SK-N-SH (cell line): ENCODE measurements around the gene S100A2. TPM values are rescaled to one million over a fixed set of nuclear protein-coding genes. Genes with fewer than 3 reads are reported as not detected.
A peak's percentile ranks its signal among the peaks of the same experiment; 100 is the strongest.

Experiments
- CTCF ChIA-PET: fragments of 300-600, 350-600 bp; formaldehyde crosslinking; extraction: SDS; loops from one replicate; lab custom pipeline; 2021; lab: Yijun Ruan, JAX
- POLR2A ChIA-PET: fragments of 350-600 bp; sonication (Branson Sonifier 250); formaldehyde crosslinking; extraction: SDS; loops from one replicate; lab custom pipeline; 2020; ENCODE audit warnings: antibody characterized with exemption, inconsistent platforms; lab: Yijun Ruan, JAX
- DNase-seq: peaks from one replicate; pipeline ENCODE4 v3.0.0; 2012
- H2AFZ ChIP-seq: fragments of 200-600 bp; sonication (generic); 2 replicates; pipeline ENCODE4 v1.8.1; 2016; ENCODE audit warnings: antibody characterized with exemption, mild to moderate bottlenecking, low read depth
- H3F3A ChIP-seq: fragments of 200-600 bp; sonication (generic); replicated peaks from 2 replicates; pipeline ENCODE3; 2016; ENCODE audit warnings: antibody characterized with exemption, mild to moderate bottlenecking; ENCODE audit not compliant: insufficient read depth
- H3K27ac ChIP-seq, 2 experiments: fragments of 200-500 bp in 1 of 2; fragments of 200-600 bp in 1 of 2; sonication (Bioruptor generic) in 1 of 2; sonication (generic), shearing (Covaris generic) in 1 of 2; 2 replicates each; pipeline versions ENCODE4 v1.5.1 to v1.6.1; 2014 to 2016; ENCODE audit warnings: low read depth in 2 of 2, inconsistent platforms in 1 of 2, low read length in 1 of 2, mild to moderate bottlenecking in 1 of 2, mixed read lengths in 1 of 2
- H3K27me3 ChIP-seq: fragments of 200-600 bp; sonication (generic), shearing (Covaris generic); 2 replicates; pipeline ENCODE4 v1.6.1; 2016; ENCODE audit warnings: mixed run types; ENCODE audit not compliant: insufficient read depth
- H3K36me3 ChIP-seq, 2 experiments: fragments of 200-500 bp in 1 of 2; fragments of 200-600 bp in 1 of 2; sonication (Bioruptor generic) in 1 of 2; sonication (generic) in 1 of 2; replicated peaks in 1 of 2; 2 replicates each; pipeline versions ENCODE3 to v1.5.1; 2014 to 2016; ENCODE audit warnings: low read length in 1 of 2, mild to moderate bottlenecking in 1 of 2; ENCODE audit not compliant: insufficient read depth in 2 of 2, control insufficient read depth in 1 of 2
- H3K4me1 ChIP-seq, 2 experiments: fragments of 200-500 bp in 1 of 2; fragments of 200-600 bp in 1 of 2; sonication (Bioruptor generic) in 1 of 2; sonication (generic), shearing (Covaris generic) in 1 of 2; 2 replicates each; pipeline versions ENCODE4 v1.5.1 to v1.6.1; 2014 to 2016; ENCODE audit warnings: low read depth in 1 of 2, low read length in 1 of 2, mixed run types in 1 of 2; ENCODE audit not compliant: insufficient read depth in 2 of 2, control insufficient read depth in 1 of 2
- H3K4me2 ChIP-seq: fragments of 200-600 bp; sonication (generic), shearing (Covaris generic); 2 replicates; pipeline ENCODE4 v1.6.1; 2017; ENCODE audit warnings: mixed run types
- H3K4me3 ChIP-seq, 2 experiments: fragments of 200-500 bp in 1 of 2; fragments of 200-600 bp in 1 of 2; sonication (Bioruptor generic) in 1 of 2; sonication (generic), shearing (Covaris generic) in 1 of 2; 2 replicates each; pipeline versions ENCODE4 v1.5.1 to v1.8.1; 2014 to 2016; ENCODE audit warnings: low read depth in 2 of 2, inconsistent platforms in 1 of 2, low read length in 1 of 2, mild to moderate bottlenecking in 1 of 2, mixed read lengths in 1 of 2, moderate library complexity in 1 of 2
- H3K79me2 ChIP-seq: fragments of 200-600 bp; sonication (generic); 2 replicates; pipeline ENCODE4 v1.8.1; 2017; ENCODE audit warnings: mild to moderate bottlenecking; ENCODE audit not compliant: insufficient read depth
- H3K9ac ChIP-seq: fragments of 200-600 bp; sonication (generic); 2 replicates; pipeline ENCODE4 v1.6.1; 2017; ENCODE audit warnings: mixed run types
- H3K9me2 ChIP-seq: fragments of 200-600 bp; sonication (generic); 2 replicates; pipeline ENCODE4 v1.6.1; 2017; ENCODE audit warnings: mixed run types
- H3K9me3 ChIP-seq: fragments of 200-600 bp; sonication (generic); 2 replicates; pipeline ENCODE4 v1.6.1; 2017; ENCODE audit warnings: mixed run types, mild to moderate bottlenecking, moderate library complexity
- H4K20me1 ChIP-seq: fragments of 200-600 bp; sonication (generic); 2 replicates; pipeline ENCODE4 v1.6.1; 2017; ENCODE audit warnings: mild to moderate bottlenecking, mixed run types; ENCODE audit not compliant: insufficient read depth
- CHD2 ChIP-seq: fragments of 150-350 bp; IDR thresholded peaks from 2 replicates; pipeline ENCODE4 v1.6.1; 2018; ENCODE audit warnings: low read length; ENCODE audit not compliant: partially characterized antibody
- CTCF ChIP-seq: fragments of 200-600 bp; sonication (generic); IDR thresholded peaks from 2 replicates; pipeline ENCODE4 v1.6.1; 2017; ENCODE audit warnings: antibody characterized with exemption, mild to moderate bottlenecking, moderate library complexity
- ELF1 ChIP-seq: IDR thresholded peaks from 2 replicates; pipeline ENCODE4 v1.4.0; 2012
- EP300 ChIP-seq, 2 experiments: IDR thresholded peaks; 2 replicates each; pipeline versions ENCODE4 v1.4.0 to v1.6.1; 2012; ENCODE audit warnings: borderline replicate concordance in 1 of 2, low read depth in 1 of 2, low read length in 1 of 2
- FOSL2 ChIP-seq: IDR thresholded peaks from 2 replicates; pipeline ENCODE4 v1.4.0; 2012; ENCODE audit warnings: low read depth, mild to moderate bottlenecking, moderate library complexity, borderline replicate concordance
- FOXM1 ChIP-seq: IDR thresholded peaks from 2 replicates; pipeline ENCODE4 v1.4.0; 2012; ENCODE audit warnings: low read depth, mild to moderate bottlenecking
- GABPA ChIP-seq: IDR thresholded peaks from 2 replicates; pipeline ENCODE4 v1.4.0; 2012; ENCODE audit warnings: low read depth, mild to moderate bottlenecking
- GATA2 ChIP-seq: sonication (generic); formaldehyde crosslinking; IDR thresholded peaks from 2 replicates; pipeline ENCODE4 v1.5.0; 2020; ENCODE audit warnings: mild to moderate bottlenecking, missing genetic modification reagents
- JUND ChIP-seq: IDR thresholded peaks from 2 replicates; pipeline ENCODE4 v1.4.0; 2012
- MAX ChIP-seq: IDR thresholded peaks from 2 replicates; pipeline ENCODE4 v1.4.0; 2012; ENCODE audit warnings: low read depth
- MEF2A ChIP-seq: IDR thresholded peaks from 2 replicates; pipeline ENCODE4 v1.4.0; 2012; ENCODE audit warnings: low read depth, borderline replicate concordance
- MXI1 ChIP-seq: IDR thresholded peaks from 2 replicates; pipeline ENCODE4 v1.6.1; 2012; ENCODE audit warnings: mild to moderate bottlenecking, low read depth, low read length, improper control_type of control experiment
- NFIC ChIP-seq: IDR thresholded peaks from 2 replicates; pipeline ENCODE4 v1.4.0; 2012; ENCODE audit warnings: borderline replicate concordance
- PBX3 ChIP-seq: IDR thresholded peaks from 2 replicates; pipeline ENCODE4; 2012
- POLR2AphosphoS5 ChIP-seq: IDR thresholded peaks from 2 replicates; pipeline ENCODE4 v1.6.1; 2012; ENCODE audit warnings: low read depth, low read length
- RAD21 ChIP-seq: IDR thresholded peaks from 2 replicates; pipeline ENCODE4 v1.6.1; 2012; ENCODE audit warnings: mild to moderate bottlenecking, low read length
- RCOR1 ChIP-seq: fragments of 150-350 bp; IDR thresholded peaks from 2 replicates; pipeline ENCODE4 v1.6.1; 2017; ENCODE audit warnings: antibody characterized with exemption, low read length
- REST ChIP-seq: IDR thresholded peaks from 2 replicates; pipeline ENCODE4 v1.6.1; 2012; ENCODE audit warnings: mild to moderate bottlenecking, low read depth, low read length, moderate library complexity
- RFX5 ChIP-seq: IDR thresholded peaks from 2 replicates; pipeline ENCODE4 v1.6.1; 2012; ENCODE audit warnings: mild to moderate bottlenecking, improper control_type of control experiment, low read length
- RXRA ChIP-seq: IDR thresholded peaks from 2 replicates; pipeline ENCODE4 v1.4.0; 2012; ENCODE audit warnings: low read depth, mild to moderate bottlenecking, borderline replicate concordance
- SIN3A ChIP-seq: IDR thresholded peaks from 2 replicates; pipeline ENCODE4 v1.6.1; 2012; ENCODE audit warnings: low read depth, mild to moderate bottlenecking, low read length, moderate library complexity, borderline replicate concordance
- SMC3 ChIP-seq: IDR thresholded peaks from 2 replicates; pipeline ENCODE4 v1.6.1; 2012; ENCODE audit warnings: low read depth, low read length, improper control_type of control experiment
- TAF1 ChIP-seq: IDR thresholded peaks from 2 replicates; pipeline ENCODE4 v1.6.1; 2012; ENCODE audit warnings: low read depth, mild to moderate bottlenecking, low read length, moderate library complexity, borderline replicate concordance
- TCF12 ChIP-seq: IDR thresholded peaks from 2 replicates; pipeline ENCODE4 v1.4.0; 2012
- USF1 ChIP-seq: IDR thresholded peaks from 2 replicates; pipeline ENCODE4 v1.4.0; 2012; ENCODE audit warnings: low read depth, borderline replicate concordance
- WGBS: methylation state at CpG from one replicate; pipeline ENCODE4 v1.1.6; 2017; ENCODE audit warnings: low lambda C conversion rate; 5-methylcytosine and 5-hydroxymethylcytosine counted together
- polyA plus RNA-seq, 3 experiments: library from polyadenylated mRNA; depleted of rRNA; stranded (reverse); fragments of >200 nt; gene quantifications; 2 replicates each; pipeline ENCODE4 v1.2.3, GENCODE V29; 2012

The S100A2 gene
- polyA plus RNA-seq, 1 of the 3 experiments (the other 2 are of a cell fraction): 31.4 TPM

GRCh38 chr1:153568367-153569099 is 2.9 kb upstream of the S100A2 start:
- WGBS: 21% methylated on average over 24 of the region's 25 CpGs
- H3K4me2 ChIP-seq: peak overlapping the region; percentile 30; the same call in 1 of the 2 replicates
- ChIA-PET CTCF (interaction anchor here (0.6 to 7.4 kb wide), 36 partner anchors 9 to 418 kb away, joined by 3 to 283 read pairs (median 5); partner anchors contain the start of genes CHTOP, ILF2, RAB13 and S100A14), POLR2A (no interaction called here)
- peak; percentile 92 for DNase-seq
- H3F3A ChIP-seq: peaks cover 26% of the 10 kb centered on the region
- H3K79me2 ChIP-seq: peaks cover 15% of the 10 kb centered on the region
- no peaks in the 10 kb centered on the region for H3K27me3 ChIP-seq
- peak overlapping the region; percentile 95 to 99 for H3K27ac ChIP-seq
- no peaks in the 10 kb centered on the region for H4K20me1 ChIP-seq
- no peaks in the 10 kb centered on the region for H3K9me3 ChIP-seq
- peak overlapping the region; percentile 36; the same call in 1 of the 2 replicates for H3K9ac ChIP-seq
- peaks cover 33 to 50% of the 10 kb centered on the region in 2 experiments for H3K4me1 ChIP-seq
- no peak overlapping the region; a peak in 1 of 4 replicates for H3K4me3 ChIP-seq
- no peaks in the 10 kb centered on the region for H3K36me3 ChIP-seq
- H3K9me2 ChIP-seq: no peaks in the 10 kb centered on the region
- peak overlapping the region; percentile 91 for H2AFZ ChIP-seq
- TF ChIP-seq CHD2: no peak
- TF ChIP-seq RFX5: 0 out of 2 replicates have a peak, but pooled peaks have one; percentile 18
- 0 out of 2 replicates have a peak, but pooled peaks have one; percentile 13 for TF ChIP-seq RCOR1
- TF ChIP-seq ELF1: no peak
- no peak; the same call in 1 of the 2 replicates for TF ChIP-seq FOSL2
- TF ChIP-seq REST: 0 out of 2 replicates have a peak, but pooled peaks have one; percentile 21
- TF ChIP-seq NFIC: peak; percentile 19; the same call in 1 of the 2 replicates
- peak; percentile 99 for TF ChIP-seq SMC3
- TF ChIP-seq POLR2AphosphoS5: no peak
- TF ChIP-seq MEF2A: no peak
- no peak; a peak in 1 of 4 replicates for TF ChIP-seq EP300 (IDR thresholded peaks at IDR 0.05; ENCODE audit: borderline replicate concordance in 1 of 2, low read depth in 1 of 2, low read length in 1 of 2)
- no peak for TF ChIP-seq RXRA
- TF ChIP-seq USF1: no peak
- no peak for TF ChIP-seq FOXM1
- TF ChIP-seq JUND: no peak
- peak; percentile 74 for TF ChIP-seq MAX
- no peak for TF ChIP-seq GATA2 (CRISPR knock-in tag)
- TF ChIP-seq PBX3: no peak
- peak; percentile 50 for TF ChIP-seq TCF12
- peak; percentile 97 for TF ChIP-seq CTCF
- no peak for TF ChIP-seq TAF1
- peak; percentile 97 for TF ChIP-seq RAD21
- TF ChIP-seq SIN3A: peak; percentile 79; the same call in 1 of the 2 replicates
- TF ChIP-seq MXI1: peak; percentile 57; the same call in 1 of the 2 replicates
- TF ChIP-seq GABPA: no peak
